ENCODE measurements around the gene ABCA3.
"Not testable (repeated sequence)": the region's sequence is repeated elsewhere in the genome, so short reads cannot be mapped to it uniquely, and the experiment has no call there.

Gene ABCA3

DNA sequence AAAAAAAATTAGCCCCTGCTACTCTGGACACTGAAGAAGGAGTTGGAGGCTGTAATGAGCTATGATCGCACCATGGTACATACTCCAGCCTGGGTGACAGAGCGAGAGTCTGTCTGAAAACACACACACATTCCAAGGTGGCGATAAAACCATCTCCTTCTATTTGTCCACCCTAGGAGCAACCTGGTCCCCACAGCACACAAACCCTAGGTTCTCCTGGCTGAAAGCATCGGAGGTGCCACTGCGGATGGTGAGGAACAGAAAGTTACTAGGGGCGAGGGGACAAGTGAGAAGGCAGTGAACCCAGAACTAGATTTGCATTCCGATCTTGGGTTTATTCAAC is 87.8 kb downstream of the ABCA3 start:
- no peak for DNase-seq

DNA sequence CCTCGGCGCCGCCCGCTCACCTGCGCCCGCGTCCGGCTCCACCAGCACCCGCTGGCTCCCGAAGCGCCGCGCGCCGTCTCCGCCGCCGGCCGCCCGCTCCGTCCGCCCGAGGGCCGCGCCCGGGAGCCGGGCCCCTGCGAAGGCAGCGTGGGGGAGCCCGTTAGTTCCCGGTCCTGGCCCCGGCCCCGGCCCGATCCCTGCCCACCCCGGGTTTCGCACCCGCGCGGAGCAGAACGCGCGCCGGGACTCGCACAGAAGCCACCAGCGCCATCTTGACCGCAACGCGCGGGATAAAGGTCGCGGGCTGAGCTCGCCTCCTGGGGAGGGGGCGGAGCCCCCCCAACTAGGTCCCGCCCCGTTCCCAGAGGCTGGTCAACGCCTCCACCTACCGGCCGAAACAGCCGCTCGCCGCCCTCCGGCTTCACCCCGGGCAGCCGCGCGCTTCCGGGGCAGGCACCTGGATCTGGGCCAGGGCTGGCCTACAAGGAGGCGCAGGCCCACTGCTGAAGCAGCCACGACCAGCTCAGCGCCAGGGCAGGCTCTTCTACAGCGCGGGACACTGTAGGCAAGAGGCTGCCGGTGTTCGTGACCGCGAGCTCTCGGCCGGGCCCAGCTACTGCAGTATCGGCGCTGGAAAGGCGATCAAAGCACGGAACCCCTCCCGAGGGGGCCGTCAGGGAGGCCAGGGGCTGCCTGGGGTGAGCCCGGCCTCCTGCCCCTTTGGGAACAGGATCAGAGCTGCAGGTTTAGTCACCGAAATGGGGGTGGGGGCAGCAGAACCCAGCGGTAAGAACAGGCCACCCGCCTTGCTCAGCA is 89.0 kb downstream of the ABCA3 start, which contains the start of gene ECI1:
TSS of gene ECI1 (minus strand) at position 292 of the 816 bp plus-strand sequence. CDS start at position 271, 21 bp downstream.
- DNase-seq = peak; percentile 96 to 97

DNA sequence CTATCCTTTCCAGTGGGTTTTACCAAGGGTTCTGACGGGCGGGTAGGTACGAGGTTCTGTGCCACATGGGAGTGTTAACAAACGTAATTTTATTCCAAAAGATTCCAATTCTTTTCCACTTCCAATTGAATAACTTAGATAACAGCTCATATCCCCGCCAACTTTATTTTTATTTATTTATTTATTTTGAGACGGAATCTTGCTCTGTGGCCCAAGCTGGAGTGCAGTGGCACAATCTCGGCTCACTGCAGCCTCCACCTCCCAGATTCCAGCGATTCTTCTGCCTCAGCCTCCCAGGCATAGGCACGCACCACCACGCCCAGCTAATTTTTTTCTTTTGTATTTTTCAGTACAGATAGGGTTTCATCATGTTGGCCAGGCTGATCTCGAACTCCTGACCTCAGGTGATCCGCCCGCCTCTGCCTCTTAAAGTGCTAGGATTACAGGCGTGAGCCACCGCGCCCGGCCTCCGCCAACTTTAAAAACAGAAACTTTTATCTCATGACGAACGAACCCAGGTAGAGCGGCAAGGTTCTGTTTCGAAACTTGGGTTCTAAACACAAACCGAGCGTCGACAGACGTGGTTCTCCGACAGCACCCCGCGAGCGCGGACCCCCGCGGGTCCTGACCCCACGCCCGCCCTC is 89.8 kb downstream of the ABCA3 start:
- peak; percentile 26 to 34 for DNase-seq

DNA sequence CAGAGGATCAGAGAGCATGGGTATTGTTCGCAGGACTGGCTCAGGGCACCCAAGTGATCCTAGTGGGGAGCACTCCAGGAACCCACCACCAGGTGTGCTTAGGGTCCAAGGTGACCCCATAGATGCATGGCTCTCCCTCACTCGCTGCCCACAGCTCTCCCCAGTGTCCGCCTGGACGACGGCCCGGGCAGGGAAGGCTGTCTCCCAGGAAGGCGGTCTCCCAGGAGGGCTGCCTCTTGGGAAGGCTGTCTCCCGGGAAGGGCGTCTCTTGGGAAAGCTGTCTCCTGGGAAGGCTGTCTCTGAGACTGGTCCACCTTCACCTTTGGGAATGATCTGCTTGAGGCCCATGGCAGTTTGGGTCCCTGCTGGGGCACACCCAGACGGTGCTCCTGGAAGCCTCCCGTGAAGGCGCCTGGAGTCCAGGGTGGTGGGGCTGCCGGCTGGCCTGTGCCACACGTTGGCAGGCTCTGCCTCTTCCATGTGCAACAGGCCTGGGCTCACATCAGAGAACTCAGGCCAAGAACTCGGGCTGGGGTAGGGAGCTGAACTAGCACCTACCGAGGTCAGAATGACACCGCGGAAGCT is 94.1 kb downstream of the ABCA3 start:
- DNase-seq = no peak

- no peak for DNase-seq
Measured at GRCh38 chr16:2244926-2245795, 95.4 kb downstream of the ABCA3 start.

DNA sequence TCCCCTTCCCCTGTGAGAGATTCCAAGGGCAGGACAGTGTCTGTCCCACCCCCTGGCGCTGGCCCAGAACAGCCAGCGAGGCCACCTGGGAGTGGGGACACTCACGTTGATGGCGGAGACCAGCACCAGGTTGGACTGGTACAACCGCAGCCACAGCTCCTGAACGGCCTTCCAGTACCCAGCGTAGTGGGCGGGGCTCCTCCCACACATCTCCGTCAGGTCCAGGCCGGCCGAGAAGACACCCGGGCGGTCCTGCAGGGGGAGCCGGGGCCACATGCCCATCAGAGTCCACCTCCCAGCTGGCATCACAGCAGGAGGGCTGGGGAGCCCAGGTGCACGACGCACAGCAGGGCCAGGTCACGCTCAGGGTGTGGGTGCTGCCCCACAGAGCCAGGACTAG is 96.2 kb downstream of the ABCA3 start:
- DNase-seq = no peak

- no peak for DNase-seq
Measured at GRCh38 chr16:2243781-2244180, 96.7 kb downstream of the ABCA3 start.

- DNase-seq = no peak
Measured at GRCh38 chr16:2243031-2243528, 97.4 kb downstream of the ABCA3 start.

DNA sequence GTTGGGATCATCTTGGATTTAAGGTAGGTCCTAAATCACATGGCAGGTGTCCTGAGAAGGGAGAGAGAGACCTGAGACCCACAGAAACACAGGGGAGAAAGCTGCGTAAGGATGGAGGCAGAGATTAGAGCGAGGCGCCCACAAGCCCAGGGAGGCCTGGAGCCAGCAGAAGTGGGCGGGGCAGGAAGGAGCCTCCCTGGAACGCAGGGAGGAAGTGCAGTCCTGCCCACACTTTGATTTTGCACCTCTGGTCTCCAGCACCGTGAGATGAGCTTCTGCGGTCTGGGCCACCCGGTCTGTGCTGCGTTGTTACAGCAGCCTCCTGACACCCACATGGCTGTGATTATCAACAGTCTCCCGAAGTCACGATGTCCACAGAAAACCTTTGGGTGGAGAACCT is 97.9 kb downstream of the ABCA3 start:
- peak in 1 of 2 donors; percentile 36 for DNase-seq

- DNase-seq = not testable (repeated sequence)
Measured at GRCh38 chr16:2240331-2240730, 100.2 kb downstream of the ABCA3 start.

GRCh38 chr16:2238838-2239675 is 101.5 kb downstream of the ABCA3 start:
- no peak for DNase-seq

GRCh38 chr16:2238150-2238837 is 102.2 kb downstream of the ABCA3 start:
- DNase-seq = no peak

GRCh38 chr16:2237493-2238149 is 102.9 kb downstream of the ABCA3 start:
- no peak for DNase-seq

- DNase-seq = no peak
Measured at GRCh38 chr16:2237102-2237482, 103.4 kb downstream of the ABCA3 start.

GRCh38 chr16:2236337-2237101 is 104.0 kb downstream of the ABCA3 start, which contains the start of gene DNASE1L2:
DNASE1L2 (plus strand) TSS chr16:2236444; CDS start chr16:2236817, 373 bp downstream.
- DNase-seq = peak in 1 of 2 donors; percentile 6

DNA sequence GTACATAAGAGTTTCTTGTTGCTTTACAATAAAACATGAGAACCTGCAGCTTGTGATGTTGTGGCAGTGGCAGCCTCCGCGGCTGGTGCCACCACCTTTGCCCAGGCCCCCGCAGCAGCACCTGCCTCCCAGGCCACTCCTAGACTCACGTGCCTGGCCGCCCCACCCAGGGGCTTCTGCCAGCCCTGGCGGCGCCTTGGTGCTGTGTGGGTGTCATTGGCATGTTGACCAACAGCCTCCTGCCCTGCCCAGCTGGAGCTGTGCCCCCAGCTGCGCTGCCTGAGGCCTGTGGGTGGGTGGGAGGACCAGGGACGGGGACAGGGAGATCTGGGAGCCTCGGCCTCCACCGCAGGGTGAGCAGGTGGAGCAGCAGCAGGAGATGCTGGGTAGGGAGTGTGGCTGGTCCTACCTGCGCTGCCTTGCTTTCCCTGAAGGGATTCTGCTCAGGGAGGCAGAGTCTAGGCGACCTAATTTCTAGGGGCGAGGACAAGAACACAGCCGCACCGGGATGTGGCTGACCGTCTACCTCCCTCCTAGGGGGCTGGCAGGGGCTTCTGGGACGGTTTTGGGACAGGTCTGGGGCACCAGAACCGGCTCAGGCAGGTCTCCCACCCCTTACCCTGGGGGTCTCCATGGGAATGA is 104.7 kb downstream of the ABCA3 start:
- no peak for DNase-seq

GRCh38 chr16:2235234-2235651 is 105.3 kb downstream of the ABCA3 start:
- DNase-seq = no peak

DNA sequence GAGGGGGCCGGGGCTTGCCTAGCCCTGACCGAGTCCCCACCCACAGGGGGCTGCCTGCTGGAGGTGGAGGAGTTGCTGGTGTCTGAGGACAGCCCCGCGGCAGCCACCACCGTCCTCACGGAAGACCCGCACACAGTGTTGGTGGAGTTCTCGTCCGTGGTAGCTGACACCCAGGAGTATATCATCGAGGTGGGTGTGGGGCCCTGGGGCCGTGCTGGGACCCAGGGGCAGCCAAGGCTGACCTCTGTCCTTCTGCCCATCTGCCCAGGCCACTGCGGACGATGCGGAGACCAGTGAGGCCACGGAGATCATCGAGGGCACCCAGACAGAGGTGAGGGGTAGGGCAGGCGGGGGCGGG is 105.7 kb downstream of the ABCA3 start:
- no peak for DNase-seq
